Measurements from ENCODE around the gene ZNF547.

The ZNF547 gene

GRCh38 chr19:57321751-57322150, 41.6 kb upstream of the ZNF547 start:
- peak overlapping the region in 1 of 2 donors; percentile 80 for H3K4me3 ChIP-seq (replicated peaks in 1 of 2; ENCODE audit: low read depth in 2 of 2, low read length in 2 of 2)
- DNase-seq (ENCODE audit: low read depth in 2 of 2) = no peak
- TF ChIP-seq CTCF (IDR thresholded peaks at IDR 0.05; ENCODE audit: low read depth, low read length) = no peak

GRCh38 chr19:57324992-57325391, 38.4 kb upstream of the ZNF547 start:
- no peak overlapping the region for H3K4me3 ChIP-seq (replicated peaks in 1 of 2; ENCODE audit: low read depth in 2 of 2, low read length in 2 of 2)
- no peak for DNase-seq (ENCODE audit: low read depth in 2 of 2)
- TF ChIP-seq CTCF (IDR thresholded peaks at IDR 0.05; ENCODE audit: low read depth, low read length) = no peak

GRCh38 chr19:57327993-57328392, 35.4 kb upstream of the ZNF547 start:
- no peak for DNase-seq (ENCODE audit: low read depth in 2 of 2)
- no peak overlapping the region for H3K4me3 ChIP-seq (replicated peaks in 1 of 2; ENCODE audit: low read depth in 2 of 2, low read length in 2 of 2)
- TF ChIP-seq CTCF (IDR thresholded peaks at IDR 0.05; ENCODE audit: low read depth, low read length) = no peak

GRCh38 chr19:57334191-57334590, 29.2 kb upstream of the ZNF547 start:
- peak in 1 of 2 donors; percentile 14 for DNase-seq (ENCODE audit: low read depth in 2 of 2)
- TF ChIP-seq CTCF (IDR thresholded peaks at IDR 0.05; ENCODE audit: low read depth, low read length) = no peak

GRCh38 chr19:57338877-57339276, 24.5 kb upstream of the ZNF547 start:
- H3K4me3 ChIP-seq (replicated peaks in 1 of 2; ENCODE audit: low read depth in 2 of 2, low read length in 2 of 2) = no peak overlapping the region
- TF ChIP-seq CTCF (IDR thresholded peaks at IDR 0.05; ENCODE audit: low read depth, low read length) = no peak
- peak in 1 of 2 donors; percentile 36 for DNase-seq (ENCODE audit: low read depth in 2 of 2)

More at GRCh38 chr19:57334191-57334590, 29.2 kb upstream of the ZNF547 start:
- H3K4me3 ChIP-seq (replicated peaks in 1 of 2; ENCODE audit: low read depth in 2 of 2, low read length in 2 of 2) = no peak overlapping the region

- DNase-seq (ENCODE audit: low read depth in 2 of 2) = no peak
- no peak overlapping the region for H3K4me3 ChIP-seq (replicated peaks in 1 of 2; ENCODE audit: low read depth in 2 of 2, low read length in 2 of 2)
- no peak for TF ChIP-seq CTCF (IDR thresholded peaks at IDR 0.05; ENCODE audit: low read depth, low read length)
Observed at GRCh38 chr19:57342582-57342981, 20.8 kb upstream of the ZNF547 start.

GRCh38 chr19:57348136-57348535, 15.2 kb upstream of the ZNF547 start:
- no peak overlapping the region for H3K4me3 ChIP-seq (replicated peaks in 1 of 2; ENCODE audit: low read depth in 2 of 2, low read length in 2 of 2)
- DNase-seq (ENCODE audit: low read depth in 2 of 2) = peak; percentile 60 to 61
- no peak for TF ChIP-seq CTCF (IDR thresholded peaks at IDR 0.05; ENCODE audit: low read depth, low read length)

Data from cardiac fibroblast (primary cell).